ENCODE data around the gene PLA2G7.

- TF ChIP-seq, protein P1, sequence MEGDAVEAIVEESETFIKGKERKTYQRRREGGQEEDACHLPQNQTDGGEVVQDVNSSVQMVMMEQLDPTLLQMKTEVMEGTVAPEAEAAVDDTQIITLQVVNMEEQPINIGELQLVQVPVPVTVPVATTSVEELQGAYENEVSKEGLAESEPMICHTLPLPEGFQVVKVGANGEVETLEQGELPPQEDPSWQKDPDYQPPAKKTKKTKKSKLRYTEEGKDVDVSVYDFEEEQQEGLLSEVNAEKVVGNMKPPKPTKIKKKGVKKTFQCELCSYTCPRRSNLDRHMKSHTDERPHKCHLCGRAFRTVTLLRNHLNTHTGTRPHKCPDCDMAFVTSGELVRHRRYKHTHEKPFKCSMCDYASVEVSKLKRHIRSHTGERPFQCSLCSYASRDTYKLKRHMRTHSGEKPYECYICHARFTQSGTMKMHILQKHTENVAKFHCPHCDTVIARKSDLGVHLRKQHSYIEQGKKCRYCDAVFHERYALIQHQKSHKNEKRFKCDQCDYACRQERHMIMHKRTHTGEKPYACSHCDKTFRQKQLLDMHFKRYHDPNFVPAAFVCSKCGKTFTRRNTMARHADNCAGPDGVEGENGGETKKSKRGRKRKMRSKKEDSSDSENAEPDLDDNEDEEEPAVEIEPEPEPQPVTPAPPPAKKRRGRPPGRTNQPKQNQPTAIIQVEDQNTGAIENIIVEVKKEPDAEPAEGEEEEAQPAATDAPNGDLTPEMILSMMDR (IDR thresholded peaks at IDR 0.05), result no peak
- TF ChIP-seq POLR2A (IDR thresholded peaks at IDR 0.05), result no peak
These were observed 38.2 kb upstream of the PLA2G7 start for GRCh38 chr6:46773201-46773855.
